NCI-H1092 (cell line): ENCODE results near the gene LARGE1.
A peak's percentile ranks its signal among the peaks of the same experiment; 100 is the strongest.

Experiments used
- DNase-seq: peaks from one replicate; lab custom pipeline; 2025; lab: John Stamatoyannopoulos, UW

LARGE1 gene

GRCh38 chr22:33853200-33854097, 66.8 kb downstream of the LARGE1 start:
- DNase-seq, result peak; percentile 60

GRCh38 chr22:33851821-33852384, 68.4 kb downstream of the LARGE1 start:
- no peak for DNase-seq

- DNase-seq, result no peak
Measured at GRCh38 chr22:33851240-33851639, 69.0 kb downstream of the LARGE1 start.

- DNase-seq, result no peak
Measured at GRCh38 chr22:33850724-33851123, 69.6 kb downstream of the LARGE1 start.

GRCh38 chr22:33850193-33850592, 70.1 kb downstream of the LARGE1 start:
- DNase-seq, result no peak

- no peak for DNase-seq
Measured at GRCh38 chr22:33848251-33848650, 72.0 kb downstream of the LARGE1 start.

- DNase-seq, result no peak
Measured at GRCh38 chr22:33844273-33844672, 76.0 kb downstream of the LARGE1 start.

GRCh38 chr22:33842421-33843094, 77.7 kb downstream of the LARGE1 start:
- DNase-seq, result peak; percentile 16

GRCh38 chr22:33842006-33842354, 78.3 kb downstream of the LARGE1 start:
- DNase-seq, result no peak

GRCh38 chr22:33841281-33842005, 78.8 kb downstream of the LARGE1 start:
- DNase-seq, result no peak

GRCh38 chr22:33838644-33839043, 81.6 kb downstream of the LARGE1 start:
- DNase-seq, result no peak

- no peak for DNase-seq
Measured at GRCh38 chr22:33837826-33838225, 82.5 kb downstream of the LARGE1 start.

- DNase-seq, result no peak
Measured at GRCh38 chr22:33835265-33835664, 85.0 kb downstream of the LARGE1 start.

GRCh38 chr22:33832558-33833151, 87.6 kb downstream of the LARGE1 start:
- no peak for DNase-seq

GRCh38 chr22:33831651-33832050, 88.6 kb downstream of the LARGE1 start:
- no peak for DNase-seq

GRCh38 chr22:33831207-33831606, 89.1 kb downstream of the LARGE1 start:
- DNase-seq, result no peak

- DNase-seq, result peak; percentile 20
Measured at GRCh38 chr22:33829546-33830280, 90.6 kb downstream of the LARGE1 start.

GRCh38 chr22:33828302-33828701, 92.0 kb downstream of the LARGE1 start:
- DNase-seq, result no peak

GRCh38 chr22:33825761-33826160, 94.5 kb downstream of the LARGE1 start:
- no peak for DNase-seq

GRCh38 chr22:33823552-33823951, 96.7 kb downstream of the LARGE1 start:
- no peak for DNase-seq

- DNase-seq, result no peak
Measured at GRCh38 chr22:33821290-33821689, 99.0 kb downstream of the LARGE1 start.
